KOPT-K1 (cell line): Measurements from ENCODE around the gene RAB33A.

Experiments
- H3K27ac ChIP-seq: fragments of 200-600 bp; sonication (generic); 2 replicates; pipeline ENCODE4 v1.5.1; 2016; ENCODE audit warnings: antibody characterized with exemption, mild to moderate bottlenecking, low read depth, low read length; ENCODE audit not compliant: poor library complexity, severe bottlenecking
- H3K36me3 ChIP-seq: fragments of 200-600 bp; sonication (generic); 2 replicates; pipeline ENCODE4 v1.5.1; 2017; ENCODE audit warnings: antibody characterized with exemption, mild to moderate bottlenecking, low read length, moderate library complexity; ENCODE audit not compliant: insufficient read depth
- H3K9me3 ChIP-seq: fragments of 200-600 bp; sonication (generic); 2 replicates; pipeline ENCODE4 v1.5.1; 2017; ENCODE audit warnings: antibody characterized with exemption, low read length, mild to moderate bottlenecking; ENCODE audit not compliant: insufficient read depth, poor library complexity, severe bottlenecking

RAB33A gene

GRCh38 chrX:130165181-130165702 is 6.5 kb upstream of the RAB33A start:
- Histone ChIP-seq H3K27ac (peak overlapping the region; percentile 84), H3K36me3 (peaks cover 14% of the 10 kb centered on the region), H3K9me3 (no peaks in the 10 kb centered on the region)

- Histone ChIP-seq H3K9me3 (no peaks in the 10 kb centered on the region), H3K36me3 (peaks cover 14% of the 10 kb centered on the region), H3K27ac (peak within 1 kb of the TSS; percentile 84)
Observed at GRCh38 chrX:130165703-130166502, 5.9 kb upstream of the RAB33A start, which contains the start of gene AIFM1. AIFM1 (minus strand) TSS chrX:130165841; CDS start chrX:130165656, 185 bp downstream.

DNA sequence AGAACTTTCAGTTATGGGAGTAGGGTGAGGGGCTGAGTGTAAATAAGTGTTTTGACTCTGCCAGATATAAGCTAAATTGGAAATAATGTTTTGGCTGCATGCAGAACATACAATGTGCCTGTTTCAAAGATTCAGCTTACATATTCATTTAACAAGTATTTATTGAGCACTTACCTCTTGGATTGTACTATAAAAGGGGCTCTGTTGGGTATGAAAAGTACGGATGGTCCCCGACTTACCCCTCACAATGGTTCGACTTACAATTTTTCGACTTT is 5.3 kb upstream of the RAB33A start:
- Histone ChIP-seq H3K36me3 (peaks cover 14% of the 10 kb centered on the region), H3K9me3 (no peaks in the 10 kb centered on the region), H3K27ac (peak overlapping the region; percentile 84)

DNA sequence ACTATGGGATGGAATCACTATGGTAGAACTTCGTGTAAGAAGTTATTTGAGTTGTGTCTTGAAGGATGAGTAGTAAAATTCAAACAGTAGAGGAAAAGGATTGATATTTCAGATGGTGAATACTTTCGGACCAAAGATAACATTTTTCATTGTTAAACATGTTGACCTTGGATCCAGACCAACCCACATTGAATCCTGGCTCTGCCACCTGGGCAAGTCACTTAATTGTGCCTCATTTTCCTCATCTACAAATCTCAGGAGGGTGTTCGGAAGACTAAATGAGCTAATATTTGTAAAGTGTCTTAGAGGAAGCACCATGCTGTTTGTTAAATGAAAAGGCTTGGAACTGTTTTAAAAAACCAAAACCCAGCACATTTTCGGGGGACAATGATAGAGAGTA is 4.7 kb upstream of the RAB33A start:
- H3K36me3 ChIP-seq, result peaks cover 14% of the 10 kb centered on the region
- peak overlapping the region; percentile 84 for H3K27ac ChIP-seq
- H3K9me3 ChIP-seq, result no peaks in the 10 kb centered on the region

DNA sequence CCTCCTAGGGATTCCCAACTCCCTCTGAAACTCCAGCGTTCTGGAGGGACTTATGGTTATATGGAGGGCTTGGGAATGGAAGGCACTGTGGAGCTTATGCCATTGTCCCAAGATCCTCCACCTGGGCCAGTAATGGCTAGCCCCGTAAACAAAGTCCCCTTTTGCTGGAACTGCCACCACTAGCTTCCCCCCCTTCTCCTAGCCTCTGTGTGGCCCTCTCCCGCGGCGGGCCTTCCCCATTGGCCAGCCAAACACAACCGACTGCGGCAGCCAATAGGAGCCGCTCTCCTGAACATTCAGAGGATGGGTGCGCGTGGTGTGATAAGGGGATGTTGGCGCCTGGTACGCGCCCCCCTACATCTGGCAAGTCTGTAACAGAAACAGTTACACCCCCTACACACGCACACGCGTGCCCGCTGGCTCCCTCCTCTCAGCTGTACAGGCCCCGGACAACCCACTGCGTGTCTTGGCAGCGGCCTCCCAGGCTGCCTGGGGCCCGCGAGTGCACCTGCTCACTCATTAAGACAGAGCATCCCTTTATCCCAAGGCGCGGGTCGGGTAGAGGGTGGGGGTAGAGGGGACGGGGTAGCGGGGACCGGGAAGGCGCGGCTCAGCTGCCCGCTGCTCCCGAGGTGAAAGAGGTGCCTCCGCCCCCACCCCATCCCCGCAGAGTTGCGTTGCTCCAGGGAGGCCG is 863 bp upstream of the RAB33A start:
- Histone ChIP-seq H3K9me3 (no peaks in the 10 kb centered on the region), H3K36me3 (no peaks in the 10 kb centered on the region), H3K27ac (peak overlapping the region; percentile 87)

GRCh38 chrX:130172127-130172845 is 524 bp downstream of the RAB33A start:
- peaks cover 9% of the 10 kb centered on the region for H3K36me3 ChIP-seq
- peak overlapping the region; percentile 87 for H3K27ac ChIP-seq
- H3K9me3 ChIP-seq, result no peaks in the 10 kb centered on the region

DNA sequence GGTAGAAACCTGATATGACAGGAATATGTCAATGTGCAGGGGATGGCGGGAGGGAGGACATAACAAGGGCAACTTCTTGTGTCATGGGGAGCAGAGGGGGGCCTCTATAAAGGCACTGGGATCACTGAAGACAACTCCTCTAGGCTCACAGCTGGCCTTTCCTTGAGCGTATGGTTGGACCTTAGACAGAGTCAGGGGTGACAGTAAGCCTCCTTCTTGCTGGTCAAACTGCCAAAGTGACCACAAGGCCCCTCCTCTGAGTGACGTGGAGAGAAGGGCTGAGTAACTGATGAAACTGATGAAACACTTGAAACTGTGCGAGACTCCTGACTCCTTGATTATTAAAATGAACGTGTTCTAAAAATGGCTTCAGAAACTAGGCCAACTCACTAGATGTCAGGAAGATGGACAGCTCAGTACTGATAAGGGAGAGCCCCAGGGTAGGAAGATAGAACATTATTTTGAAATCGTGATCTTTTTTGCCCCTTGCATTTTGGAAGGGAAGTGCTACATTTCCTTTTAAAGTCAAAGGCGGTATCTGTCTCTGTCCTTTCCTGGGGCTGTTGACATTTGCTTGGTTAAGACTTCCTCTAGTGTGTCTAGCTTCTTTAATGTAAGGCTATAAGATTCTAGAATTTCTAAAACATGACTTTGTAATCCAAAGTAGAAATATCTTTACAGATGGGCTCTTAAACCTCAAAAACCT is 1.6 kb downstream of the RAB33A start:
- Histone ChIP-seq H3K36me3 (peaks cover 16% of the 10 kb centered on the region), H3K27ac (peak overlapping the region; percentile 87), H3K9me3 (no peaks in the 10 kb centered on the region)

GRCh38 chrX:130174045-130174704 is 2.4 kb downstream of the RAB33A start:
- H3K9me3 ChIP-seq, result no peaks in the 10 kb centered on the region
- peak overlapping the region; percentile 87 for H3K27ac ChIP-seq
- H3K36me3 ChIP-seq, result peaks cover 20% of the 10 kb centered on the region

- H3K36me3 ChIP-seq, result peaks cover 21% of the 10 kb centered on the region
- no peaks in the 10 kb centered on the region for H3K9me3 ChIP-seq
- no peak overlapping the region for H3K27ac ChIP-seq
Observed at GRCh38 chrX:130174937-130175336, 3.2 kb downstream of the RAB33A start.

DNA sequence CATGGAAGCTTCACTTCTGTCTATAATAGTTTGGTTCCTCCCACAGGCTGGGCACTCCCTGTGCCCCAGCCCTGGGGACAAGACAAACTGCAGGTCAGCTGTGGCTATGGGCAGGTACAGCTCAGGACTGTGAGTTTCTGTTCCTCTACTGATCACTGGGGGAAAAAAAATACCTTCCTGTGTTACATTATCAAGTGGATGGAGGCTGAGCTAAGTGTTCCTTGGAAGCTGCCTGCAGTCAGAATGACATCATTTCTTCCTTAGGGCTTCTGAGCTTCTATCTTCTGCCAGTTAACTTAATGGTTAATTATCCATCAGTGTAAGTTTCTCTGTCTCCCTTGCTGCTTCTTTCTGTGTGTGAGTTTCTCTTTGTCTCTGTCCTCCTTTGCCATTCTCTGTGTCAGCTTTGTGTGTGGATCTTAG is 4.6 kb downstream of the RAB33A start:
- Histone ChIP-seq H3K27ac (peak overlapping the region; percentile 25), H3K36me3 (peaks cover 21% of the 10 kb centered on the region), H3K9me3 (no peaks in the 10 kb centered on the region)

GRCh38 chrX:130176942-130177341 is 5.2 kb downstream of the RAB33A start:
- Histone ChIP-seq H3K27ac (no peak overlapping the region), H3K36me3 (peaks cover 21% of the 10 kb centered on the region), H3K9me3 (no peaks in the 10 kb centered on the region)

DNA sequence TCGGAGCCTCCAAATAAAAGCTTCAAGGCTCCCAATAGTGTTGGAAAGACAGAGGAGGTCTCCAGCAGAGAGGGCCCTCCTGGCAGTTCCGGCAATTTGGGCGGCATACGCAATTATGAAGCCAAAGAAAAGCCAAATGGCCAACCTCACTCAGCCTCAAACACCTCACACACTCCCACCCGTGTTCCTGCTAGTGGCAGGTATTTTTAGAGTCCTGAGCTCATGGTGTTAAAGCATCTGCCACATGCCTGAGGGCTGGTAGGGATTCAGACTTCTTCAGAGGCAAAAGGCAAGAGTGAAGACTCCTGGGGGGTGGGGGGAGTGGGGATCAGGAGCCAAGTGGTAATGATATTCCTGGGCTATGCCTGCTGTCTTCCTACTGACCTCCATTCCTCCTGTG is 7.4 kb downstream of the RAB33A start:
- H3K27ac ChIP-seq, result no peak overlapping the region
- peaks cover 21% of the 10 kb centered on the region for H3K36me3 ChIP-seq
- H3K9me3 ChIP-seq, result no peaks in the 10 kb centered on the region

DNA sequence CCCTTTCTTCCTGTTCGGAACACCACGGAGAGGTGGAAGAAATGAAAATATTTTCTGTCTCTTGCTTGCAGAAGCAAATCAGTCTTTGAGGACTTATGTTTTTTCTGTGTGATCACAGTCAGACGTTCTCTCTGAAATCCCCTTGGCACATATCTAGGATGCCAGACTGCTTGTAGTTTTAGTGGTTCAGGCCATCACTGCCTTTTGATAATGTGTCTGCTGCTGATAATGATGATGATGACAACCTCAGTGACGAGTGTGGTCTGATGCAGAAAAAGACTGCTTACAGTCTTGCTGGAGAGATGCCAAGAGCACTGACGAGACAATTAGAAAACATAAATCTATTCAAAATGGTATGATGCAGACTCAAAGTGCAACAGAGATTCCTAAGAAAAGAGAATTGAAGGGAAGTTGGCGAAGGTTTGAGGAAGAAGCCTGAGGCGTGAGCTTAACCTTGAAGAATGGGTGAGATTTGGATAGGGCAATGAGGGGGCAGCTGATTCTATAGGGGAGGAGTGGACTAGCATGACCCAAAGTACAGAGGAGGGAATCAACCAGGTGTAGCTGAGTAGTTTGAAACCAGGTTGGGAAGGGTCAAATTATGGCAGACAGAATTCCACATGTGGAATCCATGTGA is 7.9 kb downstream of the RAB33A start:
- Histone ChIP-seq H3K27ac (no peak overlapping the region), H3K36me3 (peaks cover 27% of the 10 kb centered on the region), H3K9me3 (no peaks in the 10 kb centered on the region)

DNA sequence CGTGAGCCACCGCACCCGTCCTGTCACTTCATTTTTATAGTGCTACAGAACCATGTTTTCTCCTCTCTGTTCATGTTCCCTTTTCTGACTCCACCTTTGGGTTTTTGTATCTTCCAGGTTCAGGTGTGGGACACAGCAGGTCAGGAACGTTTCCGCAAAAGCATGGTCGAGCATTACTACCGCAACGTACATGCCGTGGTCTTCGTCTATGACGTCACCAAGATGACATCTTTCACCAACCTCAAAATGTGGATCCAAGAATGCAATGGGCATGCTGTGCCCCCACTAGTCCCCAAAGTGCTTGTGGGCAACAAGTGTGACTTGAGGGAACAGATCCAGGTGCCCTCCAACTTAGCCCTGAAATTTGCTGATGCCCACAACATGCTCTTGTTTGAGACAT is 12.4 kb downstream of the RAB33A start:
- H3K36me3 ChIP-seq, result peaks cover 10% of the 10 kb centered on the region
- no peaks in the 10 kb centered on the region for H3K9me3 ChIP-seq
- no peak overlapping the region for H3K27ac ChIP-seq
